AG04450 (cell line): ENCODE measurements around the gene MTAP. TPM values are rescaled to one million over a fixed set of nuclear protein-coding genes. Genes with fewer than 3 reads are reported as not detected.

Experiments used
- CTCF ChIA-PET: fragments of 300-600, 350-600 bp; formaldehyde crosslinking; extraction: SDS; loops from one replicate; lab custom pipeline; 2022; ENCODE audit warnings: antibody characterized with exemption, inconsistent platforms; lab: Charles Lee
- POLR2A ChIA-PET: fragments of 350-600 bp; formaldehyde crosslinking; extraction: SDS; loops from one replicate; lab custom pipeline; 2021; ENCODE audit warnings: antibody characterized with exemption, inconsistent platforms; lab: Yijun Ruan, JAX
- DNase-seq: peaks from one replicate; pipeline ENCODE4 v3.0.0-alpha.2; 2011; ENCODE audit warnings: low read depth, low spot score
- H3K27ac ChIP-seq: one replicate; pipeline ENCODE4 v1.5.1; 2012; ENCODE audit warnings: low read depth, low read length, control low read depth
- H3K27me3 ChIP-seq: one replicate; pipeline ENCODE4 v1.6.0; 2012; ENCODE audit warnings: low read length; ENCODE audit not compliant: control insufficient read depth, insufficient read depth
- H3K4me3 ChIP-seq: 2 replicates; pipeline ENCODE4 v1.5.1; 2011; ENCODE audit warnings: mild to moderate bottlenecking, low read depth, low read length, control low read depth
- H3K9me3 ChIP-seq: 2 replicates; pipeline ENCODE4 v1.5.1; 2012; ENCODE audit warnings: low read length; ENCODE audit not compliant: control insufficient read depth, insufficient read depth
- CTCF ChIP-seq: IDR thresholded peaks from 2 replicates; pipeline ENCODE4 v1.5.1; 2011; ENCODE audit warnings: low read depth, low read length, control low read depth, inconsistent platforms
- polyA plus RNA-seq: library from polyadenylated mRNA; depleted of rRNA; stranded (reverse); fragments of >200 nt; gene quantifications from 2 replicates; pipeline ENCODE4 v1.2.3, GENCODE V29; 2011; rRNA removed

MTAP gene
- polyA plus RNA-seq, 1 experiment: 26.1 TPM

GRCh38 chr9:21985964-21986667 lies 183.7 kb downstream of the MTAP start:
- H3K27me3 ChIP-seq: no peaks in the 10 kb centered on the region
- TF ChIP-seq CTCF: no peak
- H3K27ac ChIP-seq: no peak overlapping the region
- ChIA-PET CTCF (interaction anchor here (0.8 to 2.8 kb wide), 9 partner anchors 20 to 552 kb away, joined by 3 to 34 read pairs (median 6); partner anchors contain the start of gene CDKN2B), POLR2A (no interaction called here)
- no peak overlapping the region for H3K4me3 ChIP-seq
- no peak for DNase-seq
- peaks cover 6% of the 10 kb centered on the region; the same call in 1 of the 2 replicates for H3K9me3 ChIP-seq

Other genes with a start within 250 kb of the MTAP start
- 29.7 and 40.4 TPM in 2 replicates for gene CDKN2A, start 191.8 kb downstream of the MTAP start, polyA plus RNA-seq
- gene CDKN2B-AS1, start 192.2 kb downstream of the MTAP start, polyA plus RNA-seq: 2.1 and 2.8 TPM in 2 replicates
- gene CDKN2B, start 206.7 kb downstream of the MTAP start, polyA plus RNA-seq: 10.2 and 10.7 TPM in 2 replicates